Stimulated activated naive CD8-positive, alpha-beta T cell treated with anti-CD3 and anti-CD28 coated beads, Interleukin-15, Interleukin-2, amounts not matched to agents 100 U/mL and 50 U/mL, for 24 hours (primary cell): ENCODE data around the gene LRP1B.
"Not testable (repeated sequence)": the region's sequence is repeated elsewhere in the genome, so short reads cannot be mapped to it uniquely, and the experiment has no call there.

Experiments used
- ATAC-seq: fragments of 150-1000 bp; cut with Tn5 transposase; one replicate; pipeline ENCODE4 v1.10.0; 2021
- DNase-seq: peaks from one replicate; pipeline ENCODE4 v3.0.0; 2021

Gene LRP1B

DNA sequence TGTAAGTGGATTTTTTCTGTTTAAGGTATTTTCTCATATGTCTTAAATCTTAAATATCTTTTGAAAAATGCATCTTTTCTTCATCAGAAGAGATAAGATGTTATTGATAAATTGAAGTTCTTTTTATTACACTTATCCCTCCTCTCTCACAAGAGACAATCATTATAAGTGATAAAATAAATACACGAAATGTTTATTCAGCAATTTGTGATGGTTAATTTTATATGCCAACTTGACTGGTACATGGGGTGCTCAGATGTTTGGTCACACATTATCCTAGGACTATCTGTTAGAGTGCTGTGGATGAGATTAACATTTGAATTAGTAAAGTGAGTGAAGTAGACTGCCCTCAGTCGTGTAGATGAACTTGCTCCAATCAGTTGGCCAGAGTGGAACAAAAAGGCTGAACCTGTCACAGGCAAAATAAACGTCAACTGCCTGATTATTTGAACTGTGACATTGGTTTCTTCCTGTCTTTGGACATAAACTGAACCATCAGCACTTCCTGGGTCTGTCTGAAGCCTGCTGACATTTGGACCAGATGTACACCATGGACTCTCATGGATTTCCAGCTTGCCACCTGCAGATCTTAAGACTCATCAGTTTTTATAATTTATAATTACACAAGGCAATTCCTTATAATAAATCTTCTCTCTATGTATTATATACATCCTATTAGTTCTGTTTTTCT lies 1126.7 kb downstream of the LRP1B start:
- ATAC-seq: no peak
- no peak for DNase-seq

DNA sequence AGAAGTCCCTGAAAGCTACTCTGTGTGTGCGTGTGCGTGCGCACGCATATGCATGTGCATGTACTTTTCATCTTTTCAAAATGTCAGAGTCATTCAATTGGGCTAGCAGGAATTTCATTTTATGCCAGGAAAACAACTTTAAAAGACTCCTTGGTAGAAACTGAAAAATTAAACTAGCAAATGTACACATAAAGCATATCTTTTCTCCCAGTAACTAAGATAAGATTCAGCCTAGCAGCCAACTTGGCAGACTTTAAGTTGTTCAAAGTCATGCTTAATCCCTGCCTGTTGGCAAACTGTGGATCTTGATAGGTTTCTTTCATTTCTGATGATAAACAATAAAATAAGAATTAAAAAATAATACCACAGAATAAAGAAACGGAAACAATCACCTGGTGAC lies 1129.1 kb downstream of the LRP1B start:
- ATAC-seq: no peak

DNA sequence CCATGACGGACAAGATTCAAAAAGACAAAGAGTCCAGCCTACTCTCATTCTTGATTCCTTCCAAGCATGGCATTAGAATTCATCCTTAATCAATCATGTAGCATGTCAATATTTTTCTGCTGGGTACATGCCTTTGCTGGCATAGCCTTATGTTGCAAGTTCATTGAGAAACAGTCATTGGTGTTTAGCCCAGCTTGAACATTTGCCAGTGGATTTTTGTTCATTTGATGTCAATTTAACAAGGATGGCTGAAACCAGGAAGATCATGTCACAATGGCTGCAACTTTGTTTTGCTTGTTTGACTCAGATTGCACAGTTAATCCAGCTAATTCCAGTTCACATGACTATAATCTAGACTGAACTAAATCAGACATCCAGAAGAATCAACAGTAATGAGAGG lies 1132.2 kb downstream of the LRP1B start:
- DNase-seq: no peak
- ATAC-seq: no peak

More for the DNA sequence above, 1129.1 kb downstream of the LRP1B start:
- no peak for DNase-seq

GRCh38 chr2:140998017-140998416 lies 1132.8 kb downstream of the LRP1B start:
- DNase-seq (no peak), ATAC-seq (no peak)

GRCh38 chr2:140994856-140995255 lies 1136.0 kb downstream of the LRP1B start:
- no peak for ATAC-seq

DNA sequence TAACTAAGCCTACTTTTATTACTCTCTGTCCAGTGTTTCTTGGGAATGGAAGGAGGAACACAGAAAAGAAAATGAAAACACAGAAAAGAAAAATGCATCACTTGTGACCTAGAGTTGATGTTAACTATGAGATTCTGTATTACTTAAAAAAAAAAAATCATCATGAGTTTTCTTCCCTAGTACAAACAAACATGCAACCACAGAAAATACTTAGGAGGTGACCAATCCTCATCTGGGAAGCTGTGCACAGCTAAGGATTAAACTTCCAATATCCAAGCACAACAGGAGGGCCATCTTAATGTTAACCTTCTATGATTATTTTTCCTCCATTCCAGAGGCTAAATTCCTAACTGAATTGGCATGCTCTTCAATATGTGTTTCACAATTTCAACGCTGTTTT lies 1140.4 kb downstream of the LRP1B start:
- no peak for ATAC-seq
- DNase-seq: no peak

More at GRCh38 chr2:140994856-140995255, 1136.0 kb downstream of the LRP1B start:
- DNase-seq: no peak

- DNase-seq (no peak), ATAC-seq (no peak)
These were observed 1142.2 kb downstream of the LRP1B start for GRCh38 chr2:140988597-140988996.

- DNase-seq (no peak), ATAC-seq (no peak)
These were observed 1144.4 kb downstream of the LRP1B start for GRCh38 chr2:140986456-140986855.

DNA sequence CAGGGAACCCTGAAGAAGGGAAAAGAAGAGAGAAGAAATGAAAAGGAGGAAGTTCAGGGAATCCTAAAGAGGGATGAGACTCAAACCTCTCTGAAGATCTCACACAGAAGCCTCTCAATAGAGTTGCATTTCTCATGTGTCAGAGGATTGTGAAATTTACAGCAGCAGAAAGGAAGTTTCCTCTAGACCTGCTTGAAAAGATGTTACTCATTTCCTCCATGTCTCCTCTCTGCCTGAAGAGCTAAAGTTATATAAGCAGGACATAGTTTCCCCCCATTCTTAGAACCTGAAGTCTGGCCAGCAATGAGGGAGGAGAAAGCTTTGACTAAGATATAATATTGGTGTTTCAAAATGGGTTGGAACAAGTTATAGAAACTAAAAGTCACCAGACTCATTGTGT lies 1155.6 kb downstream of the LRP1B start:
- ATAC-seq (no peak), DNase-seq (no peak)

DNA sequence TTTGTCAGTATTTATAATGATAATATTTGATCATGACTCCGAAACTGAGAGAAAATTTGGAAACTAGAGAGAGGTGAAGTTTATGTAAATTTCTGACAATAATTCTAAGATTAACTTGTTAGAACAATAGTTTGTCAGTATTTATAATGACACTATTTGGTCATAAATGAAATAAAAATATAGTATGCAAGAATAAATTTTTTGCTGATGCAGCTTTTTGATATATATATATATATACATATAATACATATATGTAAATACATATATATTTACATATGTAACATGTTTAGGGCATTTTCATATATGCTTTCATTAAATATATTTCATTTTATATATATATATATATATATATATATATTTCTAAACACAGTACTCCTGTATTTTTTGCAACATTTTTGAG lies 1158.1 kb downstream of the LRP1B start:
- no peak for ATAC-seq
- DNase-seq: no peak

DNA sequence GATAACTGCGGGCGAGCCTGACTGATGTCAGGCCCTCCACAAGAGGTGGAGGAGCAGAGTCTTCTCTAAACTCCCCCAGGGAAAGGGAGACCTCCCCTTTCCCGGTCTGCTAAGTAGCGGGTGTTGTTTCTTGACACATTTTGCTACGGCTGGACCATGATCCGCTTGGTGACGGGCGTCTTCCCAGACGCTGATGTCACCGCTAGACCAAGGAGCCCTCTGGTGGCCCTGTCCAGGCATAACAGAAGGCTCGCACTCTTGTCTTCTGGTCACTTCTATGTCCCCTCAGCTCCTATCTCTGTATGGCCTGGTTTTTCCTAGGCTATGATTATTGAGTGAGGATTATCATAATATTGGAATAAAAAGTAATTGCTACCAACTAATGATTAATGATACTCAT lies 1166.5 kb downstream of the LRP1B start:
- DNase-seq: not testable (repeated sequence)

DNA sequence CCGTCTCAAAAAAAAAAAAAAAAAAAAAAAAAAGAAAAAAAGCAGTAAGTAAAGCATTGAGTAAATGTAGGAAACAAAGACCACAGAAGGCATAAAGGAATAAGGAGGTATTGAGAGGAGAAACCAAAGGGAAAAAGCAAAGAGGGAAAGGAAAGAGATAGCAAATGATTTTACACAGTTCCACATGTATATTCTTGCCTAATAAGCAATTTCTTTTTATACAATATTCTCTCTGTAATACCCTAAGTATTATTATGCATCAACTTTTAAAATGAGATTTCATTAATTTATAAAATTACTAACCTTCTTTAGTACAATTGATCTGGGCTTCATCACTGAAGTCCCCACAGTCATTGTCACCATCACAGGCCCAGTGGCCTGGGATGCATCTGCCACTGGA lies 1180.9 kb downstream of the LRP1B start:
- DNase-seq: no peak
- ATAC-seq: no peak

More for the DNA sequence above, 1166.5 kb downstream of the LRP1B start:
- not testable (repeated sequence) for ATAC-seq

DNA sequence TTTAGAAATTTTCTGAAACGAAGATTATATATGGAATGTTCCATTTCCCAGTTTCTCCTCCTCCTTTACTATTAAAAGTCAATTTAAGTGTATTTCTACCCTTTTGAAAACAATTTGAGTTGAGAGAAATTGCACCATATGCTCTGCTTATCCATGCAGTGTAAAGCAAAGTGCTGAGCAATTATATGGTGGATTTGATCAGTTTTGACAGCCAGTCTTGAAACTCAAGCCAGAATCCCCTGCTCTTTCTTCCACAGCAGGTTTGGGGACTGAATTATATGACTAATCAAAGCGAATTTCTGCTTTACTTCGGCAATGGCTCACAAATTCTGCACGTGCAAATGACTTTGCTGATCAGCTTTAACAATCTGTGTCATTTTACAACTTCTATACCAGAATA lies 1183.6 kb downstream of the LRP1B start:
- ATAC-seq: no peak
- no peak for DNase-seq

- ATAC-seq (no peak), DNase-seq (no peak)
These were observed 1186.9 kb downstream of the LRP1B start for GRCh38 chr2:140943867-140944266.

DNA sequence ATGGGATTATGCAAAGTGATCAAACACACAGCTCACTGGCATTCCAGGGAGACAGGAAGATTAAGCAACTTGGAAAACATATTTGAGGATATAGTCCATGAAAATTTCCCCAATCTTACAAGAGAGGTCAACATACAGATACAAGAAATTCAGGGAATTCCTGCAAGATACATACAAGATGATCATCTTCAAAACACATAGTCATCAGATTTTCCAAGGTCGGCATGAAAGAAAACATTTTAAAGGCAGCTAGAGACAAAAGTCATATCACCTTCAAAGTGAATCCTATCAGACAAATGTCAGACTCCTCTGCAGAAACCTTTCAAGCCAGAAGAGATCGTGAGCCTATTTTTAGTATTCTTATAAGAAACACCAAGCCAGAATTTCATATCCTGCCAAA lies 1188.5 kb downstream of the LRP1B start:
- ATAC-seq: no peak

DNA sequence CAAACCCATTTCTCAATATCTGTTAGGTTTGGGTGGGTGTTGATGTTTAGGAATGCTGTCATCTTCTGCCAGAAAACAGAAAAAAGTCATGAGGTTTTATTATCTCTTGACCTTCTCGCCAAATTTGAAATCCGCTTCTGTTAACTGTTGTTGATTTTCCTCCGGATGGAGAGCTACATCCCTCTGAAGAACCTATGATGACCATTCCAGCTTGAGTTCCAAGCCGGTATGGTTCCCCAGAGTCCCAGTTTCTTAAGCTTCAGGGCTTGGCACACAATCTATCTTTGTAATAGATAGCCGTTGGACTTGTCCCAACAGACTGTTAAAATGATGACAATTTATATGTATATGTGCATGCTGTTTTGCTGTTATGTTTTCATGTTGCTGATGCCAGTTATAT lies 1201.0 kb downstream of the LRP1B start:
- no peak for DNase-seq

More for the DNA sequence above, 1188.5 kb downstream of the LRP1B start:
- no peak for DNase-seq

DNA sequence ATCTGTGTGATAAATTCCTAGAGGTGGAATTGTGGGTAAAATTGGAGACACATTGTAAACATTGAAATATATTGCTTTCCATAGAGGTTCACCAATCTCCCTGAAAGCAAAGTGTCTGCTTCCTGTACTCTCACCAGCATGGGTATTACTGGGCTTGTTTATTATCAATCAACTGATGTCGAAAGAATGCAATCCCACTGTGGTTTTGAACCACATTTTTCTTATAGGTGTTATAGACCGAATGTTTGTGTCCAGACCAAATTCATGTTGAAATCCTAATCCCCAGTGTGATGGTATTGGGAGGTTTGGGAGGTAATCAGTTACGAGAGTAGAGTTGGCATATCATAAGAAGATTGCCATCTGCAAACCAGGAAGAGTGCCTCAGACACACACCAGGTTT lies 1212.4 kb downstream of the LRP1B start:
- DNase-seq: no peak
- ATAC-seq: no peak

More for the DNA sequence above, 1201.0 kb downstream of the LRP1B start:
- no peak for ATAC-seq

GRCh38 chr2:140916410-140916809 lies 1214.4 kb downstream of the LRP1B start:
- no peak for DNase-seq
- no peak for ATAC-seq

- no peak for DNase-seq
- no peak for ATAC-seq
These were observed 1220.1 kb downstream of the LRP1B start for GRCh38 chr2:140910683-140911082.

GRCh38 chr2:140905083-140905781 lies 1225.6 kb downstream of the LRP1B start:
- DNase-seq (no peak), ATAC-seq (no peak)

- no peak for ATAC-seq
- DNase-seq: no peak
These were observed 1235.4 kb downstream of the LRP1B start for GRCh38 chr2:140895378-140895777.

DNA sequence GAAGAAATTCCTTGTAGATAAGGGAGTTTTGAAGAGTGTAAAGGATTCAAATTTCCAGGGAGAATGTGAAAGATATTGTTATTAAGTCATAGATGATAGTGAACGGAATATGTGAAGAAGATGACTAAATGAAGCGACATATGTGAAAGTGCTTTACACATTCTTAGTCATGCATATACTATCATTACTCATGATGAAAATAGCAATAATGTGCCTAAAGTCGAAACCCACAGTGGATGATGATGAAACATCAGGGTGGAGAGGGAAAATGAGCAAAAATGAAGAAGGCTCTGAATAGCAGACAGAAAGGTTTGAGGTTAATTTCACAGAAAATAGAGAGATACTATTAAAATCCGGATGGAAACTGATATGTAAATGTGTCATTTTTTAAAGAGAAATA lies 1237.1 kb downstream of the LRP1B start:
- no peak for ATAC-seq
- no peak for DNase-seq

- DNase-seq: no peak
- no peak for ATAC-seq
These were observed 1237.7 kb downstream of the LRP1B start for GRCh38 chr2:140892911-140893637.
